Activated B cell treated with CpG ODN at 0.5 μM for 24 hours (primary cell): ENCODE results near the gene TTC9C. TPM values are rescaled to one million over a fixed set of nuclear protein-coding genes. Genes with fewer than 3 reads are reported as not detected.

ENCODE experiments used
- ATAC-seq: fragments of 200-7000 bp; cut with Tn5 transposase; one replicate; pipeline ENCODE4 v1.10.0; 2021; ENCODE audit warnings: low read depth, mild to moderate bottlenecking, moderate library complexity
- CTCF ChIA-PET: fragments of 350-600 bp; sonication (Branson Sonifier 250); formaldehyde crosslinking; loops from one replicate; lab custom pipeline; 2021; ENCODE audit warnings: antibody characterized with exemption; lab: Charles Lee
- POLR2A ChIA-PET: fragments of 350-600 bp; sonication (Branson Sonifier 250); formaldehyde crosslinking; loops from one replicate; lab custom pipeline; 2021; ENCODE audit warnings: antibody characterized with exemption; lab: Charles Lee
- DNase-seq: peaks from one replicate; pipeline ENCODE4 v3.0.0; 2022
- H3K27ac Mint-ChIP-seq: one replicate; pipeline ENCODE4 v1.8.0; 2020; ENCODE audit warnings: mixed read lengths
- H3K27me3 Mint-ChIP-seq: one replicate; pipeline ENCODE4 v1.8.0; 2021; ENCODE audit warnings: mixed read lengths
- H3K36me3 Mint-ChIP-seq: one replicate; pipeline ENCODE4 v1.8.0; 2021; ENCODE audit warnings: low read depth, mixed read lengths
- H3K4me1 Mint-ChIP-seq: one replicate; pipeline ENCODE4 v1.8.0; 2021; ENCODE audit warnings: mixed read lengths
- H3K4me3 Mint-ChIP-seq: one replicate; pipeline ENCODE4 v1.8.0; 2020; ENCODE audit warnings: mild to moderate bottlenecking, mixed read lengths
- H3K9me3 Mint-ChIP-seq: one replicate; pipeline ENCODE4 v1.8.0; 2020; ENCODE audit warnings: mixed read lengths
- CTCF ChIP-seq: fragments of 200-600 bp; IDR thresholded peaks from one replicate; pipeline ENCODE4 v1.8.0; 2022; ENCODE audit warnings: antibody characterized with exemption, mild to moderate bottlenecking
- intact Hi-C: fragments of 100-400 bp; cut with micrococcal nuclease; formaldehyde crosslinking; loops from one replicate; pipeline ENCODE4 v1.15.1; 2024
- total RNA-seq: library from RNA; stranded (reverse); gene quantifications from 2 replicates; pipeline ENCODE4 v1.2.3, GENCODE V29; 2022

The TTC9C gene
- total RNA-seq, 1 donor from 2014 or later = 44.0 TPM

- Mint-ChIP-seq H3K4me3 (peak within 1 kb of the TSS; percentile 92), H3K9me3 (no peaks in the 10 kb centered on the region), H3K36me3 (peaks cover 49% of the 10 kb centered on the region), H3K27me3 (no peaks in the 10 kb centered on the region), H3K4me1 (peaks cover 42% of the 10 kb centered on the region), H3K27ac (peak within 1 kb of the TSS; percentile 89)
- peak; percentile 87 for DNase-seq
- POLR2A ChIA-PET = interaction anchor here (0.5 to 8.8 kb wide), 44 partner anchors 9 to 1436 kb away, joined by 3 to 308 read pairs (median 6); partner anchors contain the start of genes BSCL2, C11orf98, CSKMT and EEF1G
- intact Hi-C loops = loop anchor here (1.0 to 2.0 kb wide), 10 partner anchors 16 to 122 kb away; partner anchors contain the start of genes C11orf98, CSKMT, HNRNPUL2 and NXF1
- peak; percentile 71 for ATAC-seq
- TF ChIP-seq CTCF = peak; percentile 66
- CTCF ChIA-PET = interaction anchor here (0.6 to 4.8 kb wide), 24 partner anchors 8 to 746 kb away, joined by 3 to 66 read pairs (median 7); partner anchors contain the start of genes GANAB, HNRNPUL2, NXF1 and POLR2G
These were observed 58.9 kb downstream of the TTC9C start, which contains the start of gene TMEM179B for GRCh38 chr11:62787005-62787759. Gene TMEM179B, plus strand, starts transcription at chr11:62787402. Its CDS starts 30 bp downstream, at chr11:62787432.

Other genes starting within 250 kb of the TTC9C start
- gene AHNAK, start 181.7 kb upstream of the TTC9C start, total RNA-seq = 246 and 248 TPM in 2 replicates
- 2,373 and 2,524 TPM in 2 replicates for gene EEF1G, start 154.6 kb upstream of the TTC9C start, total RNA-seq
- 27.8 and 30.9 TPM in 2 replicates for gene TUT1, start 137.0 kb upstream of the TTC9C start, total RNA-seq
- gene MTA2, start 126.6 kb upstream of the TTC9C start, total RNA-seq = 170 and 175 TPM in 2 replicates
- gene EML3, start 115.7 kb upstream of the TTC9C start, total RNA-seq = 115 and 128 TPM in 2 replicates
- gene ROM1, start 115.2 kb upstream of the TTC9C start, total RNA-seq = 0.89 and 2.6 TPM in 2 replicates
- 48.8 and 56.6 TPM in 2 replicates for gene B3GAT3, start 106.5 kb upstream of the TTC9C start, total RNA-seq
- 187 and 189 TPM in 2 replicates for gene GANAB, start 81.9 kb upstream of the TTC9C start, total RNA-seq
- gene INTS5, start 75.2 kb upstream of the TTC9C start, total RNA-seq = 24.9 and 27.6 TPM in 2 replicates
- 107 and 120 TPM in 2 replicates for gene C11orf98, start 63.3 kb upstream of the TTC9C start, total RNA-seq
- gene CSKMT, start 63.2 kb upstream of the TTC9C start, total RNA-seq = 50.5 and 52.1 TPM in 2 replicates
- 8.3 and 9.4 TPM in 2 replicates for gene UQCC3, start 56.8 kb upstream of the TTC9C start, total RNA-seq
- gene LBHD1, start 56.2 kb upstream of the TTC9C start, total RNA-seq = 19.1 and 24.9 TPM in 2 replicates
- gene UBXN1, start 49.4 kb upstream of the TTC9C start, total RNA-seq = 204 and 205 TPM in 2 replicates
- 0.13 and 0.17 TPM in 2 replicates for gene LRRN4CL, start 39.0 kb upstream of the TTC9C start, total RNA-seq
- 18.6 and 27.8 TPM in 2 replicates for gene BSCL2, start 21.1 kb upstream of the TTC9C start, total RNA-seq
- gene GNG3, start 20.8 kb upstream of the TTC9C start, total RNA-seq = 1.8 and 2.7 TPM in 2 replicates
- gene HNRNPUL2, start 1.0 kb upstream of the TTC9C start, total RNA-seq = 58.2 and 63.9 TPM in 2 replicates
- 17.6 and 19.9 TPM in 2 replicates for gene ZBTB3, start 25.7 kb downstream of the TTC9C start, total RNA-seq
- 109 and 116 TPM in 2 replicates for gene POLR2G, start 33.1 kb downstream of the TTC9C start, total RNA-seq
- 32.9 and 38.6 TPM in 2 replicates for gene TAF6L, start 42.9 kb downstream of the TTC9C start, total RNA-seq
- 34.9 and 47.7 TPM in 2 replicates for gene TMEM179B, start 58.9 kb downstream of the TTC9C start, total RNA-seq
- 13.0 and 15.0 TPM in 2 replicates for gene TMEM223, start 63.5 kb downstream of the TTC9C start, total RNA-seq
- gene NXF1, start 77.0 kb downstream of the TTC9C start, total RNA-seq = 89.1 and 91.6 TPM in 2 replicates
- gene STX5, start 103.6 kb downstream of the TTC9C start, total RNA-seq = 58.4 and 71.5 TPM in 2 replicates
- gene TEX54, start 104.4 kb downstream of the TTC9C start, total RNA-seq = 0.55 TPM in 1 of 2 replicates, not detected in the other
- 95.9 and 124 TPM in 2 replicates for gene WDR74, start 111.1 kb downstream of the TTC9C start, total RNA-seq
- 270 and 274 TPM in 2 replicates for gene SLC3A2, start 152.4 kb downstream of the TTC9C start, total RNA-seq
- not detected in 2 replicates for gene CHRM1, start 192.9 kb downstream of the TTC9C start, total RNA-seq